Upper lobe of right lung (tissue), 1 donor: Measurements from ENCODE around the gene ABCB9. TPM values are rescaled to one million over a fixed set of nuclear protein-coding genes. Genes with fewer than 3 reads are reported as not detected.
A peak's percentile ranks its signal among the peaks of the same experiment; 100 is the strongest.

Source experiments
- ATAC-seq: fragments of 200-7000 bp; cut with Tn5 transposase; one replicate; pipeline ENCODE4 v1.9.1; 2020; ENCODE audit warnings: mild to moderate bottlenecking, moderate library complexity
- DNase-seq: peaks from one replicate; pipeline ENCODE4 v3.0.0-alpha.2; 2020
- H3K27ac ChIP-seq: fragments of 200-600 bp; one replicate; pipeline ENCODE4 v1.8.0; 2022
- H3K27me3 ChIP-seq: fragments of 200-600 bp; one replicate; pipeline ENCODE4 v1.8.0; 2022; ENCODE audit warnings: mild to moderate bottlenecking
- H3K36me3 ChIP-seq: fragments of 200-600 bp; one replicate; pipeline ENCODE4 v1.8.0; 2022
- H3K4me1 ChIP-seq: fragments of 200-600 bp; one replicate; pipeline ENCODE4 v1.8.0; 2022
- H3K4me3 ChIP-seq: fragments of 200-600 bp; one replicate; pipeline ENCODE4 v1.8.0; 2022; ENCODE audit warnings: mild to moderate bottlenecking
- H3K9me3 ChIP-seq: fragments of 200-600 bp; one replicate; pipeline ENCODE4 v1.8.0; 2022
- intact Hi-C: fragments of 100-400 bp; cut with DNase I; formaldehyde crosslinking; loops from one replicate; pipeline ENCODE4 v1.11.0; 2022
- total RNA-seq: library from RNA; stranded (reverse); fragmentation: NEBNext Ultra II Directional; extraction: Animal tissue kit (Norgen Biotek cat#: 25700); gene quantifications from one replicate; pipeline ENCODE4 v1.2.1, GENCODE V29; 2021
- TF ChIP-seq, protein P1 (sequence below): fragments of 200-600 bp; IDR thresholded peaks from one replicate; pipeline ENCODE4 v1.8.0; 2022; ENCODE audit warnings: antibody characterized with exemption
- donor health status: DM: no; HTN: yes; CAD: no; lungs with severe emphysema.

ABCB9 gene
- total RNA-seq, 1 donor from 2014 or later, result 5.2 TPM

DNA sequence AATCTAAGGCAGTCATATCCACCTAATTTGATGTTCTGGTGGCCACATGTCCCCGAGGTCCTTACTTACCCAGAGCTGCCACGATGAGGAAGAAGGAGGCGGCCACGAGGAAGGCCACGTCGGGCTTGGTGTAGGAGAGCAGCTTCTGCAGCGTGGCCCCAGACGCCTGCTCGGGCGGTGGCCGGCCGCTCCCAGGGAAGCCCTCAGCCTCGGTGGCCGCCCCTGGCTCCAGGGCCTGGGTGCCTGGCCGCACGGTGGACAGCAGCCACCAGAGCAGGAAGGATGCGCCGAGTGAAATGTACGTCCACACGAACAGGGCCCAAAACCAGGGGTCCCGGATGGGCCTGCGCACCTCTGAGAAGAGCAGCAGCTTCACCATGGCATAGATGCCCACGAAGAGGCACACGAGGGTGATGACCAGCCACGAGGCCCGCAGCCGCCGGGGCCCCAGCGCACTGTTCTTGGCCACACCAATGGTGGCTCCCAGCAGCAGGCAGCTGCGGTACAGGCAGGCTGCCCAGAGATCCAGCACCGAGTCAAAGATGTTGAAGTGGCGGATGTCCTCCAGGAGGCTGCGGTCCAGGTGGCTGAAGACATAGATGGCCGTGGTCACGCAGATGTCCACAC is 6.6 kb downstream of the ABCB9 start:
- DNase-seq, result no peak
- H3K27ac ChIP-seq, result no peak overlapping the region

DNA sequence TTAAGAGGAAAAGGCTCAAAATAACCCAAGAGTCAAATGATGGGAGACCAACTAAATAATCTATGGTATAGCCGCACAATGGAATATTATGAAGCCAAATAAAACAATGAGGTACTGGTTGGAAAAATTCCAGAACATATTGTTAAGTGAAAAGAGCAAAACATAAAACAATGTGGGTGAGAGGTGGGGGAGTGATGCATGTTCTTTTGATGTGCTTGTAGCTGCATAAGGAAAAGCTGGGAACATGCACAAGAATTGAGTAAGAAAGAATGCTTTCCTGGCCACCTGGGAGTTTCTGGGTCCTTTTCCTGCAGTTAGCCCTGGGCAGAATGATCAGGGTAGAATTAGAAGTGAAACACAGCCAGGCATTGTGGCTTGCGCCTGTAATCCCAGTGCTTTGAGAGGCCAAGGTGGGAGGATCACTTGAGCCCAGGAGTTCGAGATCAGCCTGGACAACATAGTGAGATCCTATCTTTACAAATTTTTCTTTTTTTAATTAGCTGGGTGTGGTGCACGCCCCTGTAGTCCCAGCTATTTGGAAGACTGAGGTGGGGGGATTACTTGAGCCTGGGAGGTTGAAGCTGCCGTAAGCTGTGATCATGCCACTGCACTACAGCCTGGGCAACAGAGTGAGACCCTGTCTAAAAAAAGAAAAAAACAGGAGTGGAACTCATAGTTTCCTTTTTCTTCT is 7.9 kb downstream of the ABCB9 start:
- no peaks in the 10 kb centered on the region for H3K27me3 ChIP-seq
- ATAC-seq, result no peak
- no peaks in the 10 kb centered on the region for H3K36me3 ChIP-seq
- H3K4me3 ChIP-seq, result no peak overlapping the region
- H3K4me1 ChIP-seq, result peaks cover 3% of the 10 kb centered on the region
- DNase-seq, result no peak
- intact Hi-C loops, result loop anchor here (10.0 kb wide), 1 partner anchor 164 kb away; no protein-coding TSS in a partner anchor
- H3K27ac ChIP-seq, result no peak overlapping the region
- TF ChIP-seq, protein P1, sequence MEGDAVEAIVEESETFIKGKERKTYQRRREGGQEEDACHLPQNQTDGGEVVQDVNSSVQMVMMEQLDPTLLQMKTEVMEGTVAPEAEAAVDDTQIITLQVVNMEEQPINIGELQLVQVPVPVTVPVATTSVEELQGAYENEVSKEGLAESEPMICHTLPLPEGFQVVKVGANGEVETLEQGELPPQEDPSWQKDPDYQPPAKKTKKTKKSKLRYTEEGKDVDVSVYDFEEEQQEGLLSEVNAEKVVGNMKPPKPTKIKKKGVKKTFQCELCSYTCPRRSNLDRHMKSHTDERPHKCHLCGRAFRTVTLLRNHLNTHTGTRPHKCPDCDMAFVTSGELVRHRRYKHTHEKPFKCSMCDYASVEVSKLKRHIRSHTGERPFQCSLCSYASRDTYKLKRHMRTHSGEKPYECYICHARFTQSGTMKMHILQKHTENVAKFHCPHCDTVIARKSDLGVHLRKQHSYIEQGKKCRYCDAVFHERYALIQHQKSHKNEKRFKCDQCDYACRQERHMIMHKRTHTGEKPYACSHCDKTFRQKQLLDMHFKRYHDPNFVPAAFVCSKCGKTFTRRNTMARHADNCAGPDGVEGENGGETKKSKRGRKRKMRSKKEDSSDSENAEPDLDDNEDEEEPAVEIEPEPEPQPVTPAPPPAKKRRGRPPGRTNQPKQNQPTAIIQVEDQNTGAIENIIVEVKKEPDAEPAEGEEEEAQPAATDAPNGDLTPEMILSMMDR, result no peak
- H3K9me3 ChIP-seq, result no peaks in the 10 kb centered on the region

More for the DNA sequence above, 6.6 kb downstream of the ABCB9 start:
- TF ChIP-seq, protein P1, result no peak
- Histone ChIP-seq H3K9me3 (no peaks in the 10 kb centered on the region), H3K4me3 (no peak overlapping the region), H3K4me1 (peaks cover 10% of the 10 kb centered on the region), H3K36me3 (no peaks in the 10 kb centered on the region), H3K27me3 (no peaks in the 10 kb centered on the region)
- intact Hi-C loops, result loop anchor here (10.0 kb wide), 1 partner anchor 165 kb away; no protein-coding TSS in a partner anchor
- ATAC-seq, result no peak

DNA sequence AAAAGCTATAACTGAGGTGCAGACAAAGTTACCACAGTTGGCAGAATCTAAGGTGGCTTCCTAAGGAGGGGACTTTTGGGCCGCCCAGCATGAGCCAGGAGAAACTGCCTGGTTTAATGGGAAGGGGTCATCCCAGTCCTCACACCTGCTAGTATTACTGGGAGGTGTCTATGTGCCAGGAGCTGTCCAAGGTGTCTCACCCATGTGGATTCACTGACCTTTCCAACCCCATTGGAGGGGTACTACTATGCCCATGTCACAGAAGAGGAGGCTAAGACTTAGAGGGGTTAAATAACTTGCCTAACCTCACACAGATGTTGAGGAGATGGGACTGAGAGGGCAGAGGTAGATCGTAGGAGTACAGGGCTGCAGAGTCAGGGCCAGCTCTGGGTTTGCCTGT is 10.2 kb downstream of the ABCB9 start:
- DNase-seq (no peak), ATAC-seq (no peak)
- TF ChIP-seq, protein P1, result no peak
- no peak overlapping the region for H3K27ac ChIP-seq
- H3K9me3 ChIP-seq, result no peaks in the 10 kb centered on the region
- intact Hi-C loops, result loop anchor here (10.0 kb wide), 1 partner anchor 161 kb away; no protein-coding TSS in a partner anchor
- H3K27me3 ChIP-seq, result no peaks in the 10 kb centered on the region
- H3K4me1 ChIP-seq, result no peaks in the 10 kb centered on the region
- no peak overlapping the region for H3K4me3 ChIP-seq
- no peaks in the 10 kb centered on the region for H3K36me3 ChIP-seq

DNA sequence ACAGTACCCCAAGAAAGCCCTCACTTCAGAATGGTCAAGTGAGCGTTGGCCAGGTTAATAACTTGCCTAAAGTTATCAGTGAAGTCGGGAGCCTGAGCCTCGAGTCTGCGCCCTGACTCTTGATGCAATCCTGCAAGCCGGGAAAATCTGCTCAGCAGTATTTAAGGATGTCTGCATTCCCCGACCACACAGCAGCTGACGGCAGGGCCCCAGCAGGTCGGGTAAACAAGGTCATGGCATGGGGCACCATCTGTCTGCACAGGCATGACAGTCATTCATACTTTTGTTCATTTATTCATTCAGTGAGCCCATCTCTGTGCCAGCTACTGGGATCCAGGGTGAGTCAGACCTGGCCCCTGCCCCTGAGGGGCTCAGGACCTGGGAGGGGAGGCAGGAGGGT is 11.1 kb downstream of the ABCB9 start:
- intact Hi-C loops, result loop anchor here (10.0 kb wide), 1 partner anchor 160 kb away; no protein-coding TSS in a partner anchor
- Histone ChIP-seq H3K9me3 (no peaks in the 10 kb centered on the region), H3K27ac (no peak overlapping the region), H3K36me3 (no peaks in the 10 kb centered on the region), H3K4me3 (no peak overlapping the region), H3K27me3 (no peaks in the 10 kb centered on the region), H3K4me1 (no peaks in the 10 kb centered on the region)
- DNase-seq (no peak), ATAC-seq (no peak)
- TF ChIP-seq, protein P1, result no peak

DNA sequence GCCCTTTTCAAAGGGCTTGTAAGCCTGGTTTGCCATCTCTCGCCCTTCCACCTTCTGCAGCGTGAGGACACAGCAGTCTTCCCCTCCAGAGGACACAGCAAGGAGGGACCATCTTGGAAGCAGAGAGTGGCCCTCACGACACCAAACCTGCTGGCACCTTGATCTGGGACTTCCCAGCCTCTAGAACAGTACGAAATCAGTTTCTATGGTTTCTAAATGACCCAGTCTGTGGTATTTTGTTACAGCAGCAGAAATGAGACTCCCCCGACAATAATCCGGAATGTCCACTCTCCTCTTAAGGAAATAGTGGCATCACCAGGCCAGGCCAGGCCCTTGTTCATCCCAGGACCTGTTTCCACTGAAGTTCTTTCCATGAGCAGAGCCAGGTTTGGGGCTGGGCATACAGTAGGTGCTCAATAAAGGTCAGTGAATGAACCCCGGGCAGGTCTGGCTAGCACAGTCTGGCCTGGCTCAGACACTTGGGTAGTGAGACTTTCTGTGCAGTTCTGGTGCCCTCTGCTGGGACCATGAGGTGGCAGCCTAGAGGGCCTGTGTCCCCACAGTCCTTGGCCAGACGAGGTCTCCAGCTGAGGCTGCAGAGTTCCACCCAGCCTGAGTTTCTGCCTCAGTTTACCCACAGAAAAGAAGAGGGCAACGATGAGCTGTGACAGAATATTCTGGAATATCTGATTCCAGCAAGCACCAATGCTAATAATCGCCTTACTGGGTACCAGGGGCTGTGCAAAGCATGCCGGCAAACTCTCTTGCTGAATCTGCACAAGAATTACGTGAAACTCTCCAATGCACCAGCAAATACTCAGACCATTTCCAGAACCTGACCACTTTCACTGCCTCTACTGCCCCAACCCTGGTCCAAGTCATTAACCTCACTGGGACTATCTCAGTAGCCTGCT is 14.0 kb downstream of the ABCB9 start:
- DNase-seq (peak; percentile 83), ATAC-seq (peak; percentile 95)
- peaks cover 2% of the 10 kb centered on the region for H3K4me1 ChIP-seq
- no peak overlapping the region for H3K27ac ChIP-seq
- H3K4me3 ChIP-seq, result no peak overlapping the region
- no peaks in the 10 kb centered on the region for H3K36me3 ChIP-seq
- H3K9me3 ChIP-seq, result no peaks in the 10 kb centered on the region
- TF ChIP-seq, protein P1, result peak; percentile 91
- H3K27me3 ChIP-seq, result no peaks in the 10 kb centered on the region
- intact Hi-C loops, result loop anchor here (2.0 to 10.0 kb wide), 2 partner anchors 91 to 157 kb away; no protein-coding TSS in a partner anchor
